Effector memory CD4-positive, alpha-beta T cell (primary cell): Measurements from ENCODE around the gene TTN.

ENCODE experiments used
- DNase-seq, 3 donors: peaks; one replicate each; pipeline ENCODE4 v3.0.0-alpha.2; 2020
- H3K27ac ChIP-seq: 2 replicates; pipeline ENCODE4 v1.7.0; 2013; ENCODE audit warnings: mild to moderate bottlenecking, low read length, moderate library complexity; ENCODE audit not compliant: insufficient read depth, poor library complexity, severe bottlenecking
- H3K27me3 ChIP-seq: replicated peaks from 2 replicates; pipeline ENCODE4 v1.7.0; 2013; ENCODE audit warnings: mild to moderate bottlenecking, low read length; ENCODE audit not compliant: insufficient read depth, control insufficient read depth, poor library complexity, severe bottlenecking
- H3K36me3 ChIP-seq: 2 replicates; pipeline ENCODE4 v1.7.0; 2013; ENCODE audit warnings: mild to moderate bottlenecking, low read length, moderate library complexity; ENCODE audit not compliant: control insufficient read depth, insufficient read depth
- H3K4me1 ChIP-seq: 2 replicates; pipeline ENCODE4 v1.7.0; 2013; ENCODE audit warnings: low read length, mild to moderate bottlenecking; ENCODE audit not compliant: control insufficient read depth, insufficient read depth, poor library complexity, severe bottlenecking
- H3K4me3 ChIP-seq: 2 replicates; pipeline ENCODE4 v1.7.0; 2013; ENCODE audit warnings: low read length, low read depth, mild to moderate bottlenecking; ENCODE audit not compliant: insufficient read depth, poor library complexity, severe bottlenecking
- H3K9me3 ChIP-seq: 2 replicates; pipeline ENCODE4 v1.7.0; 2013; ENCODE audit warnings: mild to moderate bottlenecking, low read length, moderate library complexity; ENCODE audit not compliant: control insufficient read depth

The TTN gene

DNA sequence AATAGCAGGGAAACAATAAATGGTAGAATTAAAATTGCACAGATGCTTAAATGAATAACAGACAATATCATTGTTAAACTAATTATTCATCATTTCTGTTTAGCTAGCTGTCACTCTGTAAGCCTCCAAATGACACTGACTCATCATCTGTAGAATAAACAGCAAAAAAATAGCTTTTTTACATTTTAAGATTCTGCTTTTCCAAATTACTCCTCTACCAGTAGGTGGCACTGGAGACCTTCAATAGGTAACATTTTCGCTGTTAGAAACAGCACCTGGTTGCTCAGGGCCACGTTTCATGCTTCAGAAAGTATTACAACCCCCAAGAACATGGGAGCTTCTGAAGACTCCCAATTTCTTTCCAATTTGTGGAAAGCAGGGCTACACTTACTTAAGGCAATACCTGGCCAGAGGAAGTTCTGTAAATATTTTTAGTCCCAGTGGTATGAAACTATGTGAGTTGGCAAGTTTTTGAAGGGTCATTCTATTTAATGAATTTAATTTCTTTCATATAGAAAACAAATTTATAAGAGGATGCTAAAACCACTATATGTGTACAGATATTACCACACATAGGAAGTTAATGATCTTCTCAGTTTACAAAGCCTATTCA lies 45.4 kb downstream of the TTN start:
- Histone ChIP-seq H3K36me3 (no peaks in the 10 kb centered on the region), H3K9me3 (no peaks in the 10 kb centered on the region), H3K4me1 (no peaks in the 10 kb centered on the region), H3K4me3 (no peak overlapping the region), H3K27ac (no peak overlapping the region), H3K27me3 (no peaks in the 10 kb centered on the region)
- no peak for DNase-seq

DNA sequence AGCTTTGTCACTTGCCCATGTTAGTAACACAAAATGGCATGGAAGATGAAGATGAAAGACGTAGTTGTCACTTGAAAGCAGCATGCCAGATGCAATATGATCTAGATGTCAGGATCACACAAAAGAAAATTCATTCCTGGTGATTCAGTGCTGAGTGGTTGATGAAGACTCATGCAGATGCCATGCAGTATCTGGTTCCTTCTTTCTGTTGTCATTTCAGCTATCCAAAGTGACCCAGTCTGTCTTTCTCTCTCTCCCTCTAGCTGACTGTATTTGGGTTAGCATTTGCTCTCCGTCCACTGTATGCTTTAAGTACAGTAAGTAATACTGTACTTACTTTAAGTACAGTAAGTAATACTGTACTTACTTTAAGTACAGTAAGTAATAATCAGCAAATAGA lies 50.4 kb downstream of the TTN start:
- Histone ChIP-seq H3K27ac (no peak overlapping the region), H3K4me3 (no peak overlapping the region), H3K36me3 (no peaks in the 10 kb centered on the region), H3K4me1 (no peaks in the 10 kb centered on the region), H3K9me3 (no peaks in the 10 kb centered on the region), H3K27me3 (no peaks in the 10 kb centered on the region)
- DNase-seq = no peak

- DNase-seq = no peak
Observed at GRCh38 chr2:178756343-178756742, 50.9 kb downstream of the TTN start.

GRCh38 chr2:178747767-178748166 lies 59.5 kb downstream of the TTN start:
- Histone ChIP-seq H3K27ac (no peak overlapping the region), H3K4me3 (no peak overlapping the region), H3K27me3 (no peaks in the 10 kb centered on the region), H3K4me1 (no peaks in the 10 kb centered on the region), H3K36me3 (no peaks in the 10 kb centered on the region), H3K9me3 (no peaks in the 10 kb centered on the region)
- no peak for DNase-seq

More at GRCh38 chr2:178756343-178756742, 50.9 kb downstream of the TTN start:
- no peaks in the 10 kb centered on the region for H3K4me1 ChIP-seq
- H3K27me3 ChIP-seq = no peaks in the 10 kb centered on the region
- no peaks in the 10 kb centered on the region for H3K36me3 ChIP-seq
- no peak overlapping the region for H3K4me3 ChIP-seq
- H3K27ac ChIP-seq = no peak overlapping the region
- no peaks in the 10 kb centered on the region for H3K9me3 ChIP-seq

- no peaks in the 10 kb centered on the region for H3K36me3 ChIP-seq
- no peaks in the 10 kb centered on the region for H3K27me3 ChIP-seq
- H3K4me1 ChIP-seq = no peaks in the 10 kb centered on the region
- no peaks in the 10 kb centered on the region for H3K9me3 ChIP-seq
- no peak overlapping the region for H3K27ac ChIP-seq
- no peak for DNase-seq
- H3K4me3 ChIP-seq = no peak overlapping the region
Observed at GRCh38 chr2:178734518-178734917, 72.7 kb downstream of the TTN start.

- Histone ChIP-seq H3K4me3 (no peak overlapping the region), H3K9me3 (no peaks in the 10 kb centered on the region), H3K36me3 (no peaks in the 10 kb centered on the region), H3K27me3 (no peaks in the 10 kb centered on the region), H3K27ac (no peak overlapping the region), H3K4me1 (no peaks in the 10 kb centered on the region)
- no peak for DNase-seq
Observed at GRCh38 chr2:178733975-178734374, 73.2 kb downstream of the TTN start.

DNA sequence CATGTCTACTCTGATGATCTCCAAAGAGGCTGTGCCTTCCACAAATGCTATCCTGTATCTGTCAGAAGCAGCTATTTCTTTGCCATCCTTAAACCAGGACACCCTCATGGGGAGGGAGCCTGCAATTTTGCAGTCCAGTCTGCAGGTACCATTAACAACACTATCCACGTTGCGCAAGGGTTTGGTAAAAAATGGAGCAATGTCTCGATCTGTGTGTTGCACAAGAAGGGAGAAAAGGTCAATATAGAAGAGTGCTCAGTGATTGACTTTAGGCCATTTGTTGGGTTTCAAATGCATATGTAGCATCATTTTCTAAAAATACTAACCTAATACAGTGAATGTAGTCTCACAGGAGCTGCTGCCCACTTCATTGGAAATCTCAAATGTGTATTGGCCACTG lies 74.3 kb downstream of the TTN start:
- no peak for DNase-seq
- Histone ChIP-seq H3K4me1 (no peaks in the 10 kb centered on the region), H3K27ac (no peak overlapping the region), H3K9me3 (no peaks in the 10 kb centered on the region), H3K27me3 (no peaks in the 10 kb centered on the region), H3K4me3 (no peak overlapping the region), H3K36me3 (no peaks in the 10 kb centered on the region)

- H3K4me3 ChIP-seq = no peak overlapping the region
- no peaks in the 10 kb centered on the region for H3K9me3 ChIP-seq
- no peak for DNase-seq
- no peaks in the 10 kb centered on the region for H3K4me1 ChIP-seq
- no peaks in the 10 kb centered on the region for H3K36me3 ChIP-seq
- no peaks in the 10 kb centered on the region for H3K27me3 ChIP-seq
- no peak overlapping the region for H3K27ac ChIP-seq
Observed at GRCh38 chr2:178731300-178731699, 75.9 kb downstream of the TTN start.

DNA sequence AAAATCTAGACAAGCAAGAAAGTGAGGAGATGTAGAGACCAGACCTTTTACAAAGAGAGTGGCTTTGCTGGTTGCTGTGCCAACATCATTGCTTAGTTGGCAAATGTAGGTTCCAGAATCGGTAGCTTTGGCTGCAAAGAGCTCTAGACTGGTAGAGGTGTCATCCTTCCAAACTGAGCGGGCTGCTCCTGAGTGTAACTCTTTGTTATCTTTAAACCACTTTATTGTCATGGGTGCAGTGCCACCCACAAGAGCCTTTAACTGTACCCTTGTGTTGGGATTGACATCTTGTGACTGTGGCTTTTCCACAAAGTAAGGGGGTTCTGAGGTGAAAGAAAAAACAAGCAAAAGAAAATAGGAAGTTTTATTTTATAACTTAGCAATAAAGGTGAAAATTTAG lies 77.2 kb downstream of the TTN start:
- DNase-seq = no peak
- Histone ChIP-seq H3K4me3 (no peak overlapping the region), H3K36me3 (no peaks in the 10 kb centered on the region), H3K27ac (no peak overlapping the region), H3K9me3 (no peaks in the 10 kb centered on the region), H3K4me1 (no peaks in the 10 kb centered on the region), H3K27me3 (no peaks in the 10 kb centered on the region)

DNA sequence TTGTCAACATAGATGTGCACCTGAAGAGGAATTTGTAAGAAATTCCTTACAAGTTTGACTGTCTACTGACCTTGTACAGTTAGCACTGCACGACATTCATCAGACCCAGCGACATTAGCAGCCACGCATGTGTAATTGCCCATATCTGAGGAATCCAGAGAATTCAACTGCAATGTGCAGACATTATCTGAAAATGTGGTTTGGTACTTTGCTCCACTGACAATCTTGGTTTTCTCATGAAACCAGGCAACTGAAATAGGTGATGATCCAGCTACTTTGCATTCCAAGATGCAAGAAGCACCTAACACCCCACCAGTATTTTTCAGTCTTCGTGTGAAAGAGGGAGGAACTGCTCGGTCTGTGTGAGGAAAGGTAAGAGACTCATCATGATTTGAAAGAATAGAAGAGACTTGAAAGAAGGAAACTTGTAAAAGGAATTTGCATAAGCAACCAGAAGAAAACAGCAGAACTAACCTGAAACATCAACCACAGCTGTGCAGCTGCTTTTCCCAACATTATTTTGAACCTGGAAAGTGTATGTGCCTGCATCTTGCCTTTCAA lies 83.4 kb downstream of the TTN start:
- H3K4me1 ChIP-seq = no peaks in the 10 kb centered on the region
- H3K4me3 ChIP-seq = no peak overlapping the region
- H3K36me3 ChIP-seq = no peaks in the 10 kb centered on the region
- no peaks in the 10 kb centered on the region for H3K27me3 ChIP-seq
- H3K9me3 ChIP-seq = no peaks in the 10 kb centered on the region
- DNase-seq = no peak
- no peak overlapping the region for H3K27ac ChIP-seq
